Measurements from ENCODE around the gene RPS21.

DNA sequence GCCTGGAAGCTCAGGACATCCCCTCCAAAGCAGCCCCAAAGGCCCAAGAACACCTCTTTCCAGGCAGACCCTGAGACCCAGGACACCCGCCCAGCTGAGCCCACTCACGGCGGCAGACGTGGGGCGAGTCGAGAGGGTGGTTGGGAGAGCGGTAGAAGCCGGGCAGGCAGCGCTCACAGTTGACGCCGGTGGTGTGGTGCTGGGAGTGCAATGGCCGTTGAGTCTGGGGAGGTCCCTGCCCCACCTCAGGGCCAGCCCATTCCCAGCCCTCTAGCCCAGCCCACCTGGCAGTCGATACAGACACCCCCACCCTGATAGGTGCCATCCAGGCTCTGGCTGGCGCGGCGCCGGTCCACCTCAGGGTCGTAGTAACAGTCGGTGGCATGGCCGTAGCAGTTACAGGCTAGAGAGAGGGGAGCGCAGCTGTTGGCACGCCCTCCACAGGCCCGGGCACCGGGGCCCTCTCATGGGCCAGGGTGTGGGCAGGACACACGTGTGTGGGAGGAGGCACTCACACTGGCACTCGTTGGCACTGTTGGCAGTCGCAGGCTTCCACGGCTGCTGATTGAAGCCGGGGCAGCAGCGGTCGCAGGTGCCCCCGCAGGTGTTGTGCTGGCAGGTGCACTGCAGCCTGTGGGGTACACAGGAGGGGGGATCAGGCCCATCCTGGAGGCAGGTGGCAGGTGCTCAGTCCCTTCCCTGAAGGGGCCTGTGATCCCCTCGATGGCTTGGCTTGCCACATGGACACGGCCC, 40.3 kb upstream of the RPS21 start:
- TF ChIP-seq, protein P1, sequence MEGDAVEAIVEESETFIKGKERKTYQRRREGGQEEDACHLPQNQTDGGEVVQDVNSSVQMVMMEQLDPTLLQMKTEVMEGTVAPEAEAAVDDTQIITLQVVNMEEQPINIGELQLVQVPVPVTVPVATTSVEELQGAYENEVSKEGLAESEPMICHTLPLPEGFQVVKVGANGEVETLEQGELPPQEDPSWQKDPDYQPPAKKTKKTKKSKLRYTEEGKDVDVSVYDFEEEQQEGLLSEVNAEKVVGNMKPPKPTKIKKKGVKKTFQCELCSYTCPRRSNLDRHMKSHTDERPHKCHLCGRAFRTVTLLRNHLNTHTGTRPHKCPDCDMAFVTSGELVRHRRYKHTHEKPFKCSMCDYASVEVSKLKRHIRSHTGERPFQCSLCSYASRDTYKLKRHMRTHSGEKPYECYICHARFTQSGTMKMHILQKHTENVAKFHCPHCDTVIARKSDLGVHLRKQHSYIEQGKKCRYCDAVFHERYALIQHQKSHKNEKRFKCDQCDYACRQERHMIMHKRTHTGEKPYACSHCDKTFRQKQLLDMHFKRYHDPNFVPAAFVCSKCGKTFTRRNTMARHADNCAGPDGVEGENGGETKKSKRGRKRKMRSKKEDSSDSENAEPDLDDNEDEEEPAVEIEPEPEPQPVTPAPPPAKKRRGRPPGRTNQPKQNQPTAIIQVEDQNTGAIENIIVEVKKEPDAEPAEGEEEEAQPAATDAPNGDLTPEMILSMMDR (IDR thresholded peaks at IDR 0.05), result no peak
- no peak for TF ChIP-seq POLR2A (IDR thresholded peaks at IDR 0.05)
